NCI-H526 (cell line): ENCODE measurements around the gene CELF5.
A peak's percentile ranks its signal among the peaks of the same experiment; 100 is the strongest.
"Not testable (repeated sequence)": the region's sequence is repeated elsewhere in the genome, so short reads cannot be mapped to it uniquely, and the experiment has no call there.

Source experiments
- DNase-seq, 2 experiments: peaks; one replicate each; lab custom pipeline; 2025; lab: John Stamatoyannopoulos, UW

Gene CELF5

GRCh38 chr19:3322199-3322978 is 97.9 kb downstream of the CELF5 start:
- DNase-seq = no peak

- no peak for DNase-seq
Measured at GRCh38 chr19:3323026-3323425, 98.6 kb downstream of the CELF5 start.

- DNase-seq = no peak
Measured at GRCh38 chr19:3323658-3324057, 99.2 kb downstream of the CELF5 start.

GRCh38 chr19:3324405-3324856 is 100.0 kb downstream of the CELF5 start:
- DNase-seq = no peak

GRCh38 chr19:3325451-3325850 is 101.0 kb downstream of the CELF5 start:
- DNase-seq = no peak

- DNase-seq = no peak
Measured at GRCh38 chr19:3328743-3329142, 104.3 kb downstream of the CELF5 start.

GRCh38 chr19:3330047-3330446 is 105.6 kb downstream of the CELF5 start:
- no peak for DNase-seq

GRCh38 chr19:3332232-3332631 is 107.8 kb downstream of the CELF5 start:
- not testable (repeated sequence) for DNase-seq

GRCh38 chr19:3333020-3333583 is 108.6 kb downstream of the CELF5 start:
- no peak for DNase-seq

- no peak for DNase-seq
Measured at GRCh38 chr19:3333662-3334061, 109.2 kb downstream of the CELF5 start.

GRCh38 chr19:3334749-3335430 is 110.4 kb downstream of the CELF5 start:
- not testable (repeated sequence) for DNase-seq

GRCh38 chr19:3335431-3336350 is 111.2 kb downstream of the CELF5 start:
- DNase-seq = no peak

GRCh38 chr19:3336351-3336679 is 111.9 kb downstream of the CELF5 start:
- no peak for DNase-seq

- no peak for DNase-seq
Measured at GRCh38 chr19:3336680-3337523, 112.4 kb downstream of the CELF5 start.

GRCh38 chr19:3338541-3339181 is 114.2 kb downstream of the CELF5 start:
- DNase-seq = no peak

GRCh38 chr19:3340340-3340739 is 115.9 kb downstream of the CELF5 start:
- DNase-seq = no peak

GRCh38 chr19:3342246-3342645 is 117.8 kb downstream of the CELF5 start:
- DNase-seq = no peak

- not testable (repeated sequence) for DNase-seq
Measured at GRCh38 chr19:3342962-3343361, 118.5 kb downstream of the CELF5 start.

GRCh38 chr19:3343619-3344502 is 119.4 kb downstream of the CELF5 start:
- DNase-seq = peak; percentile 24 to 54
